Esophagus (tissue), 2 donors: ENCODE data around the gene IDH3G. TPM values are rescaled to one million over a fixed set of nuclear protein-coding genes. Genes with fewer than 3 reads are reported as not detected.

Experiments
- H3K27ac ChIP-seq, 2 donors: one replicate each; pipeline ENCODE4 v1.5.1; 2013; ENCODE audit warnings: low read depth in 2 of 2, mild to moderate bottlenecking in 2 of 2, inconsistent platforms in 1 of 2, low read length in 1 of 2, moderate library complexity in 1 of 2
- H3K27me3 ChIP-seq, 2 donors: one replicate each; pipeline ENCODE4 v1.6.1; 2013; ENCODE audit warnings: low read length in 2 of 2, control low read depth in 1 of 2, mild to moderate bottlenecking in 1 of 2; ENCODE audit not compliant: insufficient read depth in 2 of 2, control insufficient read depth in 1 of 2
- H3K36me3 ChIP-seq, 2 donors: one replicate each; pipeline ENCODE4 v1.6.1; 2013; ENCODE audit warnings: low read length in 1 of 2; ENCODE audit not compliant: control insufficient read depth in 2 of 2, insufficient read depth in 2 of 2
- H3K4me1 ChIP-seq, 2 donors: one replicate each; pipeline ENCODE4 v1.6.1; 2013; ENCODE audit warnings: low read length in 1 of 2; ENCODE audit not compliant: control insufficient read depth in 2 of 2, insufficient read depth in 2 of 2
- H3K4me3 ChIP-seq, 2 donors: one replicate each; pipeline ENCODE4 v1.5.1; 2013; ENCODE audit warnings: low read length in 2 of 2, mild to moderate bottlenecking in 2 of 2, low read depth in 1 of 2, moderate library complexity in 1 of 2
- H3K9me3 ChIP-seq, 2 donors: one replicate each; pipeline ENCODE4 v1.6.1; 2013; ENCODE audit warnings: mild to moderate bottlenecking in 2 of 2, low read depth in 1 of 2, low read length in 1 of 2, moderate library complexity in 1 of 2; ENCODE audit not compliant: control insufficient read depth in 2 of 2, insufficient read depth in 1 of 2
- WGBS, 2 donors: extraction: QIAGEN DNeasy Blood & Tissue Kit; methylation state at CpG; one replicate each; pipeline ENCODE4 v1.1.7; 2013; 5-methylcytosine and 5-hydroxymethylcytosine counted together
- polyA plus RNA-seq, 2 donors: library from polyadenylated mRNA; stranded (reverse); fragments of 200-250 nt; gene quantifications; one replicate each; pipeline ENCODE4 v1.2.3, GENCODE V29; 2013
- donor health status: healthy with polysubstance abuse.
- donor health status: Bipolar disorder and iron deficiency.

IDH3G gene
- polyA plus RNA-seq, 2 donors: 39.3 to 51.9 TPM

GRCh38 chrX:153770601-153771414, 23.4 kb downstream of the IDH3G start:
- 87 to 89% methylated on average over 18 of the region's 18 CpGs for WGBS, 2 donors
- no peaks in the 10 kb centered on the region for H3K9me3 ChIP-seq
- no peak overlapping the region for H3K4me3 ChIP-seq
- H3K27ac ChIP-seq: no peak overlapping the region
- peaks cover 0 to 14% of the 10 kb centered on the region in 2 donors for H3K4me1 ChIP-seq
- no peaks in the 10 kb centered on the region for H3K27me3 ChIP-seq
- H3K36me3 ChIP-seq: peaks cover 0 to 7% of the 10 kb centered on the region in 2 donors

GRCh38 chrX:153769865-153770600, 24.1 kb downstream of the IDH3G start:
- Histone ChIP-seq H3K4me1 (peaks cover 0 to 21% of the 10 kb centered on the region in 2 donors), H3K4me3 (no peak overlapping the region), H3K27ac (no peak overlapping the region), H3K27me3 (no peaks in the 10 kb centered on the region), H3K36me3 (peaks cover 0 to 7% of the 10 kb centered on the region in 2 donors), H3K9me3 (no peaks in the 10 kb centered on the region)
- 85% methylated on average over 25 of the region's 25 CpGs for WGBS, 2 donors

- peaks cover 0 to 28% of the 10 kb centered on the region in 2 donors for H3K4me1 ChIP-seq
- H3K4me3 ChIP-seq: no peak overlapping the region
- H3K27ac ChIP-seq: no peak overlapping the region
- H3K36me3 ChIP-seq: peaks cover 0 to 7% of the 10 kb centered on the region in 2 donors
- H3K27me3 ChIP-seq: no peaks in the 10 kb centered on the region
- 81 to 86% methylated on average over 23 of the region's 23 CpGs for WGBS, 2 donors
- no peaks in the 10 kb centered on the region for H3K9me3 ChIP-seq
Observed at GRCh38 chrX:153769158-153769864, 24.9 kb downstream of the IDH3G start.

GRCh38 chrX:153768311-153769157, 25.6 kb downstream of the IDH3G start:
- no peaks in the 10 kb centered on the region for H3K27me3 ChIP-seq
- H3K36me3 ChIP-seq: peaks cover 0 to 7% of the 10 kb centered on the region in 2 donors
- H3K27ac ChIP-seq: no peak overlapping the region
- no peak overlapping the region for H3K4me3 ChIP-seq
- H3K9me3 ChIP-seq: no peaks in the 10 kb centered on the region
- 85 to 89% methylated on average over 15 to 22 of the region's 22 CpGs for WGBS, 2 donors
- peaks cover 0 to 29% of the 10 kb centered on the region in 2 donors for H3K4me1 ChIP-seq

GRCh38 chrX:153767674-153768055, 26.5 kb downstream of the IDH3G start:
- no peak overlapping the region for H3K27ac ChIP-seq
- H3K36me3 ChIP-seq: peaks cover 0 to 7% of the 10 kb centered on the region in 2 donors
- 94 to 95% methylated on average over 20 of the region's 20 CpGs for WGBS, 2 donors
- H3K4me1 ChIP-seq: peaks cover 0 to 29% of the 10 kb centered on the region in 2 donors
- no peaks in the 10 kb centered on the region for H3K27me3 ChIP-seq
- H3K4me3 ChIP-seq: no peak overlapping the region
- H3K9me3 ChIP-seq: no peaks in the 10 kb centered on the region

- peaks cover 0 to 29% of the 10 kb centered on the region in 2 donors for H3K4me1 ChIP-seq
- peaks cover 0 to 7% of the 10 kb centered on the region in 2 donors for H3K36me3 ChIP-seq
- no peak overlapping the region for H3K4me3 ChIP-seq
- H3K27me3 ChIP-seq: no peaks in the 10 kb centered on the region
- H3K27ac ChIP-seq: no peak overlapping the region
- no peaks in the 10 kb centered on the region for H3K9me3 ChIP-seq
- WGBS, 2 donors: 76 to 78% methylated on average over 51 to 56 of the region's 56 CpGs
Observed at GRCh38 chrX:153766871-153767673, 27.1 kb downstream of the IDH3G start.

- no peak overlapping the region for H3K4me3 ChIP-seq
- WGBS, 2 donors: 20 to 62% methylated on average over 20 to 21 of the region's 21 CpGs
Observed at GRCh38 chrX:153766098-153766817, 27.9 kb downstream of the IDH3G start.

More at GRCh38 chrX:153766098-153766817, 27.9 kb downstream of the IDH3G start:
- Histone ChIP-seq H3K27me3 (no peaks in the 10 kb centered on the region), H3K36me3 (peaks cover 0 to 4% of the 10 kb centered on the region in 2 donors), H3K9me3 (no peaks in the 10 kb centered on the region), H3K4me1 (peaks cover 0 to 29% of the 10 kb centered on the region in 2 donors), H3K27ac (no peak overlapping the region)
